H1 (cell line): ENCODE data around the gene ADGRA3.

ENCODE experiments used
- CTCF ChIP-seq, 3 experiments: IDR thresholded peaks; 1 replicate in 2 of 3; 2 replicates in 1 of 3; pipeline versions ENCODE4 v1.5.1 to v1.6.1; 2011; ENCODE audit warnings: low read length in 3 of 3, mild to moderate bottlenecking in 3 of 3, inconsistent platforms in 2 of 3, low read depth in 1 of 3, moderate library complexity in 1 of 3; ENCODE audit not compliant: insufficient read depth in 1 of 3; ENCODE audit errors: control extremely low read depth in 1 of 3
- TCF12 ChIP-seq: IDR thresholded peaks from 2 replicates; pipeline ENCODE4 v1.6.1; 2011; ENCODE audit warnings: low read depth, mild to moderate bottlenecking, low read length

GRCh38 chr4:22391551-22391950, 124.3 kb downstream of the ADGRA3 start:
- no peak for TF ChIP-seq CTCF (IDR thresholded peaks at IDR 0.05; ENCODE audit: control extremely low read depth in 1 of 3, insufficient read depth in 1 of 3, low read depth in 1 of 3, low read length in 3 of 3)
- no peak for TF ChIP-seq TCF12
